CD14-positive monocyte (primary cell): ENCODE data around the gene UGT1A5. TPM values are rescaled to one million over a fixed set of nuclear protein-coding genes. Genes with fewer than 3 reads are reported as not detected.

Experiments used
- DNase-seq, 3 donors: peaks; one replicate each; pipeline ENCODE4 v3.0.0-alpha.2; 2011 to 2022
- H2AFZ ChIP-seq: 2 replicates; pipeline ENCODE4 v1.6.0; 2012; ENCODE audit warnings: mild to moderate bottlenecking, low read depth, low read length, inconsistent platforms; ENCODE audit not compliant: insufficient read depth, poor library complexity, severe bottlenecking
- H3K27ac ChIP-seq, 2 donors: 1 replicate in 1 of 2; 2 replicates in 1 of 2; pipeline ENCODE4 v1.5.1; 2012 to 2013; ENCODE audit warnings: low read length in 2 of 2, control low read depth in 1 of 2, inconsistent platforms in 1 of 2, low read depth in 1 of 2, mild to moderate bottlenecking in 1 of 2
- H3K27me3 ChIP-seq, 2 donors: one replicate each; pipeline versions ENCODE4 v1.6.0 to v1.6.1; 2011 to 2013; ENCODE audit warnings: low read length in 2 of 2; ENCODE audit not compliant: control insufficient read depth in 2 of 2, insufficient read depth in 2 of 2
- H3K36me3 ChIP-seq, 2 donors: replicated peaks in 1 of 2; 1 replicate in 1 of 2; 2 replicates in 1 of 2; pipeline versions ENCODE4 v1.5.1 to v1.6.1; 2012 to 2013; ENCODE audit warnings: low read length in 2 of 2, control low read depth in 1 of 2, inconsistent platforms in 1 of 2, mild to moderate bottlenecking in 1 of 2; ENCODE audit not compliant: insufficient read depth in 2 of 2, control insufficient read depth in 1 of 2
- H3K4me1 ChIP-seq, 2 donors: 1 replicate in 1 of 2; 2 replicates in 1 of 2; pipeline versions ENCODE4 v1.5.1 to v1.6.1; 2012 to 2013; ENCODE audit warnings: low read length in 2 of 2, control low read depth in 1 of 2, inconsistent platforms in 1 of 2, mild to moderate bottlenecking in 1 of 2, moderate library complexity in 1 of 2; ENCODE audit not compliant: insufficient read depth in 2 of 2, control insufficient read depth in 1 of 2
- H3K4me2 ChIP-seq: replicated peaks from 2 replicates; pipeline ENCODE3; 2012; ENCODE audit warnings: low read length, moderate library complexity, mild to moderate bottlenecking; ENCODE audit not compliant: poor library complexity, severe bottlenecking; ENCODE audit errors: extremely low read depth
- H3K4me3 ChIP-seq, 3 experiments: fragments of 200-600 bp in 1 of 3; sonication (generic) in 1 of 3; replicated peaks in 1 of 3; 1 replicate in 2 of 3; 2 replicates in 1 of 3; pipeline ENCODE4 v1.5.1; 2011 to 2013; ENCODE audit warnings: low read length in 3 of 3, mild to moderate bottlenecking in 3 of 3, control low read depth in 2 of 3, low read depth in 2 of 3, inconsistent platforms in 1 of 3, moderate library complexity in 1 of 3
- H3K79me2 ChIP-seq: 2 replicates; pipeline ENCODE4 v1.6.0; 2012; ENCODE audit warnings: mild to moderate bottlenecking, control low read depth, inconsistent platforms, low read length, moderate library complexity; ENCODE audit not compliant: insufficient read depth
- H3K9ac ChIP-seq: 2 replicates; pipeline ENCODE4 v1.6.0; 2017; ENCODE audit warnings: low read length, mild to moderate bottlenecking; ENCODE audit not compliant: insufficient read depth, poor library complexity, severe bottlenecking
- H3K9me3 ChIP-seq, 2 donors: replicated peaks in 1 of 2; 1 replicate in 1 of 2; 2 replicates in 1 of 2; pipeline versions ENCODE4 v1.5.1 to v1.6.1; 2012 to 2013; ENCODE audit warnings: low read length in 2 of 2, control low read depth in 1 of 2; ENCODE audit not compliant: control insufficient read depth in 1 of 2, insufficient read depth in 1 of 2
- H4K20me1 ChIP-seq: 2 replicates; pipeline ENCODE4 v1.6.0; 2012; ENCODE audit warnings: mild to moderate bottlenecking, low read length, control low read depth, moderate library complexity; ENCODE audit not compliant: insufficient read depth
- H3K27ac Mint-ChIP-seq, 7 donors: one replicate each; pipeline ENCODE4 v1.8.0; 2020; ENCODE audit warnings: mild to moderate bottlenecking in 7 of 7, mixed read lengths in 7 of 7, moderate library complexity in 6 of 7, inconsistent platforms in 2 of 7
- H3K27me3 Mint-ChIP-seq, 3 donors: one replicate each; pipeline ENCODE4 v1.8.0; 2021 to 2022; ENCODE audit warnings: low read depth in 3 of 3, mild to moderate bottlenecking in 3 of 3, mixed read lengths in 3 of 3, moderate library complexity in 3 of 3, inconsistent platforms in 1 of 3
- H3K36me3 Mint-ChIP-seq, 2 donors: one replicate each; pipeline ENCODE4 v1.8.0; 2020; ENCODE audit warnings: mixed read lengths in 2 of 2, inconsistent platforms in 1 of 2, mild to moderate bottlenecking in 1 of 2
- H3K4me1 Mint-ChIP-seq: one replicate; pipeline ENCODE4 v1.8.0; 2020; ENCODE audit warnings: mild to moderate bottlenecking, mixed read lengths
- H3K4me3 Mint-ChIP-seq, 2 donors: one replicate each; pipeline ENCODE4 v1.8.0; 2020; ENCODE audit warnings: mild to moderate bottlenecking in 2 of 2, mixed read lengths in 2 of 2, moderate library complexity in 1 of 2
- H3K9me3 Mint-ChIP-seq, 7 donors: one replicate each; pipeline ENCODE4 v1.8.0; 2020 to 2022; ENCODE audit warnings: mixed read lengths in 7 of 7, mild to moderate bottlenecking in 6 of 7, moderate library complexity in 6 of 7, inconsistent platforms in 2 of 7
- CTCF ChIP-seq: fragments of 200-600 bp; IDR thresholded peaks from one replicate; pipeline ENCODE4 v1.8.0; 2022; ENCODE audit warnings: antibody characterized with exemption, mild to moderate bottlenecking
- WGBS: methylation state at CpG from one replicate; pipeline ENCODE4 v1.1.5; 2013; ENCODE audit warnings: missing lambda C conversion rate; ENCODE audit not compliant: insufficient coverage; 5-methylcytosine and 5-hydroxymethylcytosine counted together
- intact Hi-C, 2 donors: fragments of 100-400 bp; cut with micrococcal nuclease; formaldehyde crosslinking; loops; one replicate each; pipeline versions ENCODE4 v1.15.0 to v1.15.1; 2023
- polyA plus RNA-seq, 3 donors: library from polyadenylated mRNA; depleted of rRNA in 1 of 3; unstranded in 2 of 3; stranded (reverse) in 1 of 3; fragments of 300-500 nt in 2 of 3; fragments of >200 nt in 1 of 3; fragmentation: Illumina TruSeq in 2 of 3; gene quantifications; 1 replicate in 2 of 3; 2 replicates in 1 of 3; pipeline ENCODE4 v1.2.3, GENCODE V29; 2012 to 2021

The UGT1A5 gene
- polyA plus RNA-seq, 3 donors = not detected

DNA sequence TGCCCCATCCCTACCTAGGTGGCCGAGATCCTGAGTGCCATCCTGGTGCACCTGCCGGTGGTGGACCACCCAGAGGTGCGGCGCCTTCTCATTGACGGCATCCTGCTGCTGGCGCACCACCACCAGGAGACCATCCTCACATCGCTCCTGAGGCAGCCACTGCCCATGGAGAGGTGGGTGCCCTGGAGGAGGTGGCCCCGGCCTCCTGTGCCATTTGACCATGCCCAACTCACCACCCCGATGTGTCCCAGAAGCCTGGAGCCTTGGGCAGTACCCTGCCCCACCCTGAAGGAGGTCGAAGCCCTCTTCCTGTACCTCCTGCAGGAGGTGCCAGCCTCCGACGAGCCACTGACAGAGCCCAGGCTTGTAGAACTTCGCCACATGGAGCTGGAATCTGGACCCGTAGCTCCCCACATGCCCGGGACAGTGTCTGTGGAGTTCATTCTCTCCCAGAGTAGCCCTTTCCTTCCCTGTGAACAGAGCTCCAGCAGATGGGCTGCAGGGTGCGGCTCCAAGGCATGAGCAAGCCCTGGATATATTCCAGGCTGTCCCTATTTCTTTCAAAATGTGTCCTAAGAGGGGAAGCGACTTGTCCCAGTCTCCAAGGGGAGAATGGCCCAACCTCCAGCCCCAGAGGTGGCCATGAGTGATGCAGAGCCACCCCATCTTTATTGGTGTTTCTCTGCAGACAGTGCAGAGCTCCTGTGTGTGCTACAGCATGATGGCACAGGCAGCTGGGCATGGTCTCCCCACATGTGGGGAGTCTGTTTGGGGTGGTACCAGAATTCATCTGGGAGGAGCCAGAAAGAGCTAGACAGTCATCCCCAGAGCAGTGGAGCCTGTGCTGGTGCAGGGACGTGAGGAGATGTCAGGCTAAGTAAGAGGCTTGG, 107.4 kb downstream of the UGT1A5 start:
- Histone ChIP-seq H3K79me2 (no peaks in the 10 kb centered on the region), H4K20me1 (no peaks in the 10 kb centered on the region), H3K4me2 (no peak overlapping the region), H3K27me3 (no peaks in the 10 kb centered on the region), H3K4me3 (no peak overlapping the region), H3K4me1 (peaks cover 4 to 8% of the 10 kb centered on the region in 2 donors), H3K27ac (no peak overlapping the region), H3K9ac (no peak overlapping the region), H2AFZ (no peak overlapping the region), H3K9me3 (no peaks in the 10 kb centered on the region), H3K36me3 (no peaks in the 10 kb centered on the region)
- intact Hi-C loops = no loop called here
- Mint-ChIP-seq H3K27ac (no peak overlapping the region), H3K4me1 (peaks cover 7% of the 10 kb centered on the region), H3K4me3 (no peak overlapping the region), H3K27me3 (peaks cover 2 to 7% (median 3%) of the 10 kb centered on the region in 3 donors), H3K9me3 (no peaks in the 10 kb centered on the region), H3K36me3 (no peaks in the 10 kb centered on the region)
- no peak for DNase-seq
- 95% methylated on average over 16 of the region's 18 CpGs for WGBS
- TF ChIP-seq CTCF = no peak

- 66% methylated on average over 3 of the region's 6 CpGs for WGBS
- Mint-ChIP-seq H3K4me1 (peaks cover 7% of the 10 kb centered on the region), H3K27me3 (peaks cover 0 to 7% (median 2%) of the 10 kb centered on the region in 3 donors), H3K36me3 (no peaks in the 10 kb centered on the region), H3K9me3 (no peaks in the 10 kb centered on the region), H3K27ac (no peak overlapping the region), H3K4me3 (no peak overlapping the region)
- Histone ChIP-seq H4K20me1 (no peaks in the 10 kb centered on the region), H3K9ac (no peak overlapping the region), H3K27me3 (no peaks in the 10 kb centered on the region), H2AFZ (no peak overlapping the region), H3K9me3 (no peaks in the 10 kb centered on the region), H3K79me2 (no peaks in the 10 kb centered on the region), H3K4me3 (no peak overlapping the region), H3K27ac (no peak overlapping the region), H3K4me2 (no peak overlapping the region), H3K36me3 (no peaks in the 10 kb centered on the region), H3K4me1 (peaks cover 4 to 8% of the 10 kb centered on the region in 2 donors)
- no peak for DNase-seq
- intact Hi-C loops = no loop called here
- no peak for TF ChIP-seq CTCF
Observed at GRCh38 chr2:233820774-233821105, 108.0 kb downstream of the UGT1A5 start.
